SU-DHL-6 (cell line): ENCODE results near the gene KCNJ12.

Experiments
- EZH2phosphoT487 ChIP-seq: fragments of 200-600 bp; sonication (generic), shearing (Covaris generic); conservative IDR thresholded peaks from 2 replicates; pipeline ENCODE4 v1.6.1; 2018; ENCODE audit warnings: mild to moderate bottlenecking, antibody characterized with exemption, low read length, moderate library complexity, mixed read lengths
- TF ChIP-seq, protein P1 (sequence below): fragments of 200-600 bp; sonication (generic); IDR thresholded peaks from one replicate; pipeline ENCODE4 v1.5.1; 2017; ENCODE audit warnings: antibody characterized with exemption, mild to moderate bottlenecking, low read length, moderate library complexity; ENCODE audit not compliant: insufficient read depth, poor library complexity, severe bottlenecking

DNA sequence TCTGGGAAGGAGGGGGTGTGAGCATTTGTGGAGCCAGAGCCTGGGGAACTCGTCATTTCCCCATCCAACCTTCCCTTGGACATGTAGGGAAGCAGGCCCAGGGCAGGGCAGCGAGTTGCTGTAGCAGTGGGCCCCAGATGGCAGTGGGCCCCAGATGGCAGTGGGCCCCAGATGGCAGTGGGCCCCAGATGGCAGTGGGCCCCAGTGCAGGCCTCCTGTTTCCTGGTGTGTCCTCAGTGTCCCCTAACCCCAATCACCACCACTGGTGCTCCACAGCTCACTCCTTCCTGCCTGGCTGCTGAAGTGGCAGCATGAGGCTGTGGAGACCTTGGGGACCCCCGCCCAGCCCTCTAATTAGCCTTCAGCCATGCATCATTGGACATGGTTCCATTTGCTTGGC, 4.5 kb downstream of the KCNJ12 start:
- TF ChIP-seq, protein P1, sequence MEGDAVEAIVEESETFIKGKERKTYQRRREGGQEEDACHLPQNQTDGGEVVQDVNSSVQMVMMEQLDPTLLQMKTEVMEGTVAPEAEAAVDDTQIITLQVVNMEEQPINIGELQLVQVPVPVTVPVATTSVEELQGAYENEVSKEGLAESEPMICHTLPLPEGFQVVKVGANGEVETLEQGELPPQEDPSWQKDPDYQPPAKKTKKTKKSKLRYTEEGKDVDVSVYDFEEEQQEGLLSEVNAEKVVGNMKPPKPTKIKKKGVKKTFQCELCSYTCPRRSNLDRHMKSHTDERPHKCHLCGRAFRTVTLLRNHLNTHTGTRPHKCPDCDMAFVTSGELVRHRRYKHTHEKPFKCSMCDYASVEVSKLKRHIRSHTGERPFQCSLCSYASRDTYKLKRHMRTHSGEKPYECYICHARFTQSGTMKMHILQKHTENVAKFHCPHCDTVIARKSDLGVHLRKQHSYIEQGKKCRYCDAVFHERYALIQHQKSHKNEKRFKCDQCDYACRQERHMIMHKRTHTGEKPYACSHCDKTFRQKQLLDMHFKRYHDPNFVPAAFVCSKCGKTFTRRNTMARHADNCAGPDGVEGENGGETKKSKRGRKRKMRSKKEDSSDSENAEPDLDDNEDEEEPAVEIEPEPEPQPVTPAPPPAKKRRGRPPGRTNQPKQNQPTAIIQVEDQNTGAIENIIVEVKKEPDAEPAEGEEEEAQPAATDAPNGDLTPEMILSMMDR, result no peak
- TF ChIP-seq EZH2phosphoT487, result no peak
